Osteoblast (primary cell): Measurements from ENCODE around the gene TOLLIP. TPM values are rescaled to one million over a fixed set of nuclear protein-coding genes. Genes with fewer than 3 reads are reported as not detected.

ENCODE experiments used
- DNase-seq: peaks from one replicate; pipeline ENCODE4 v3.0.0; 2011; ENCODE audit warnings: low spot score, mixed read lengths; ENCODE audit not compliant: insufficient read length; ENCODE audit errors: missing footprints
- H2AFZ ChIP-seq: 2 replicates; pipeline ENCODE4 v1.6.0; 2011; ENCODE audit warnings: mild to moderate bottlenecking, low read length
- H3K27ac ChIP-seq: 2 replicates; pipeline ENCODE4 v1.5.1; 2011; ENCODE audit warnings: mild to moderate bottlenecking, low read depth, low read length, moderate library complexity
- H3K27me3 ChIP-seq: 2 replicates; pipeline ENCODE4 v1.6.0; 2012; ENCODE audit warnings: mild to moderate bottlenecking, control low read depth, inconsistent platforms, low read length, moderate library complexity; ENCODE audit not compliant: insufficient read depth
- H3K36me3 ChIP-seq: 2 replicates; pipeline ENCODE4 v1.5.1; 2011; ENCODE audit warnings: mild to moderate bottlenecking, low read length, control low read depth, moderate library complexity; ENCODE audit not compliant: insufficient read depth
- H3K4me1 ChIP-seq: 2 replicates; pipeline ENCODE4 v1.5.1; 2011; ENCODE audit warnings: mild to moderate bottlenecking, low read length, control low read depth, moderate library complexity; ENCODE audit not compliant: insufficient read depth
- H3K4me2 ChIP-seq: 2 replicates; pipeline ENCODE4 v1.6.0; 2011; ENCODE audit warnings: mild to moderate bottlenecking, low read length; ENCODE audit not compliant: insufficient read depth
- H3K4me3 ChIP-seq: fragments of 200-600 bp; sonication (generic); 3 replicates; pipeline ENCODE4 v1.5.1; 2012; ENCODE audit warnings: mild to moderate bottlenecking, low read length, inconsistent platforms; ENCODE audit not compliant: insufficient read depth
- H3K79me2 ChIP-seq: 2 replicates; pipeline ENCODE4 v1.6.0; 2012; ENCODE audit warnings: mild to moderate bottlenecking, low read length, control low read depth, inconsistent platforms; ENCODE audit not compliant: insufficient read depth
- H3K9me3 ChIP-seq: 2 replicates; pipeline ENCODE4 v1.5.1; 2011; ENCODE audit warnings: low read depth, low read length, control low read depth
- H4K20me1 ChIP-seq: 2 replicates; pipeline ENCODE4 v1.6.0; 2012; ENCODE audit warnings: mild to moderate bottlenecking, low read length, control low read depth; ENCODE audit not compliant: insufficient read depth
- CTCF ChIP-seq: IDR thresholded peaks from 2 replicates; pipeline ENCODE4 v1.5.1; 2011; ENCODE audit warnings: mild to moderate bottlenecking, low read depth, low read length, moderate library complexity; ENCODE audit errors: extremely low read depth
- total RNA-seq: library from RNA; depleted of rRNA; stranded (reverse); fragments of >200 nt; gene quantifications from 2 replicates; pipeline ENCODE4 v1.2.3, GENCODE V29; 2012

Gene TOLLIP
- total RNA-seq, 1 donor, result 30.8 TPM

DNA sequence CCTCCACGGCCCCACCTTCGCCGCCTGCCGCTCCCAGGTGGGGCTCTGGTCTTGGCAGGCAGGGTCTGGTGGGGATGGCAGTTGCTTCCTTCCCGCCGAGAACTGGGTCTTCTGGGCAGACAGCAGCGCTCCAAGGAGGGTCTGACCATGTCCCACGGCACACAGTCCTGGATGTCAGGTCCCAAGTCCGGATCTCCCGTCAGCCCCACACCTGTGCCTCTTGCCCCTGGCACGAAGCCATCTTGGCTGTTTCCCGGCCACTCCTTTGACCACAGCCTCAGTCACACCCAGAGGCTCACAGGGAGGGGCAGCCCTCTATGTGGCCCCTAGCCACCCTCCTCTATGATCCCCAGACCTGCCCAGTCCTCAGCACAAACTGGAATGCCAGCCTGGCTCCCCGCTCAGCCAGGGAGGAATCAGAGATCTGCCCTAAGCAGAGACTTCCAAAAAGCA is 72.3 kb downstream of the TOLLIP start:
- H3K27me3 ChIP-seq, result no peaks in the 10 kb centered on the region
- H3K36me3 ChIP-seq, result no peaks in the 10 kb centered on the region
- H3K4me3 ChIP-seq, result no peak overlapping the region
- H3K4me1 ChIP-seq, result no peaks in the 10 kb centered on the region
- H3K9me3 ChIP-seq, result no peaks in the 10 kb centered on the region
- H4K20me1 ChIP-seq, result no peaks in the 10 kb centered on the region
- H3K27ac ChIP-seq, result no peak overlapping the region
- no peak overlapping the region for H3K4me2 ChIP-seq
- no peak overlapping the region for H2AFZ ChIP-seq
- no peaks in the 10 kb centered on the region for H3K79me2 ChIP-seq
- DNase-seq, result peak; percentile 90
- no peak for TF ChIP-seq CTCF

GRCh38 chr11:1236316-1237127 is 72.9 kb downstream of the TOLLIP start:
- DNase-seq, result peak; percentile 88
- H3K9me3 ChIP-seq, result no peaks in the 10 kb centered on the region
- H3K27me3 ChIP-seq, result no peaks in the 10 kb centered on the region
- TF ChIP-seq CTCF, result no peak
- no peak overlapping the region for H2AFZ ChIP-seq
- no peak overlapping the region for H3K4me3 ChIP-seq
- no peaks in the 10 kb centered on the region for H3K36me3 ChIP-seq
- H4K20me1 ChIP-seq, result no peaks in the 10 kb centered on the region
- no peaks in the 10 kb centered on the region for H3K79me2 ChIP-seq
- no peaks in the 10 kb centered on the region for H3K4me1 ChIP-seq
- no peak overlapping the region for H3K27ac ChIP-seq
- H3K4me2 ChIP-seq, result no peak overlapping the region

DNA sequence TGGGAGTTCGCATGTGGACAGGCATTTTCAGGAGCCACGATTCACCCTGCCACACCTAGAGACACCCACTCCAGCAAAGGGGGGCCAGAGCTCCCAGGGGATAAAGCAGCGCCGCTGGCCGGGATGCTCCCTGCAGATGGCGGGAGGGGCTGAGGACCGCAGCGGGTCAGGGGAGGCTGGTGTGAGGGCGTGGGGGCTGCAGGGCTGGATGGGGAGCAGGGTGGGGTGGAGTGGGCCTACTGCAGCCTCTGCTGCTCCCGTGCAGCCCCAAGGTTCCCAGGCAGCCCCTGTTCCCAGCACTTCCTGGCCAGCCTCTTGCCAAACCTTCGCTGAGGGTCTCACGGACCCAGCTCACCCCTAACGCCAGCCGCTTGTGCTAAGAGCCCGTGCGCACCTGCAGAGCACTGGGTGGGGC is 73.5 kb downstream of the TOLLIP start:
- Histone ChIP-seq H3K27me3 (no peaks in the 10 kb centered on the region), H3K4me2 (no peak overlapping the region), H3K4me1 (no peaks in the 10 kb centered on the region), H2AFZ (no peak overlapping the region), H4K20me1 (no peaks in the 10 kb centered on the region), H3K79me2 (no peaks in the 10 kb centered on the region), H3K36me3 (no peaks in the 10 kb centered on the region), H3K4me3 (no peak overlapping the region), H3K27ac (no peak overlapping the region), H3K9me3 (no peaks in the 10 kb centered on the region)
- no peak for TF ChIP-seq CTCF
- DNase-seq, result peak; percentile 86

DNA sequence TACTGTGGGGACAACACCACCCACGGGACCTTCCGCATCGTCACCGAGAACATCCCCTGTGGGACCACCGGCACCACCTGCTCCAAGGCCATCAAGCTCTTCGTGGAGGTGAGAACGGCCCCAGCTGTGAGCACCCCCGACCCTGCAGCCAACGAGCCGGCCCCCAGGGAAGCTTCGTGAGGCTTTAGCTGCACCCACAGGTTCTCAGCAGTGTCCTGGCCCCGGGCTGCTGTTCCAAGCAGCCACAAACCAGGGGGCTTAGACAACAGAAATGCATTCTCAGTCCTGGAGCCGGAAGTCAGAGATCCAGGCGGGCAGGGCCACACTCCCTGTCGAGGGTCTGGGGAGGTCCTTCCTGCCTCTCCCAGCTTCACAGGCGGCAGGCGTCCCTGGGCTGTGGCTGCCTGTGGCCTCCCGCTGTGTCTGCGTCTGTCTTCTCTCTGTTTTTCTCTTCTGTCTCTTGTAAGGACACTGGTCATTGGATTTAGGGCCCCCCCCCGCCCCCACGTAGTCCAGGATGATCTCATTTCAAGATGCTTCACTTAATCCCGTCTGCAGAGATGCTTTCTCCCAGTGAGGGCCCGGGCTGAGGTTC is 74.0 kb downstream of the TOLLIP start:
- H3K27ac ChIP-seq, result no peak overlapping the region
- no peak overlapping the region for H3K4me3 ChIP-seq
- H4K20me1 ChIP-seq, result no peaks in the 10 kb centered on the region
- no peaks in the 10 kb centered on the region for H3K79me2 ChIP-seq
- no peaks in the 10 kb centered on the region for H3K4me1 ChIP-seq
- H2AFZ ChIP-seq, result no peak overlapping the region
- H3K36me3 ChIP-seq, result no peaks in the 10 kb centered on the region
- no peak for TF ChIP-seq CTCF
- H3K4me2 ChIP-seq, result no peak overlapping the region
- DNase-seq, result peak; percentile 89
- H3K27me3 ChIP-seq, result no peaks in the 10 kb centered on the region
- H3K9me3 ChIP-seq, result no peaks in the 10 kb centered on the region
